A172 (cell line): Measurements from ENCODE around the gene ZDHHC20. TPM values are rescaled to one million over a fixed set of nuclear protein-coding genes. Genes with fewer than 3 reads are reported as not detected.

Experiments used
- DNase-seq: peaks from one replicate; pipeline ENCODE4 v3.0.0-alpha.2; 2015; ENCODE audit warnings: low spot score
- total RNA-seq: library from RNA; depleted of rRNA; stranded (reverse); fragments of >200 nt; shearing (Covaris generic); gene quantifications from 2 replicates; pipeline ENCODE4 v1.2.3, GENCODE V29; 2014; rRNA removed

The ZDHHC20 gene
- total RNA-seq, 1 experiment from 2014 or later, result 103 TPM

- peak; percentile 23 for DNase-seq
These were observed 132.7 kb downstream of the ZDHHC20 start for GRCh38 chr13:21326155-21327031.

GRCh38 chr13:21324803-21325202 is 134.3 kb downstream of the ZDHHC20 start:
- no peak for DNase-seq

- no peak for DNase-seq
These were observed 136.1 kb downstream of the ZDHHC20 start for GRCh38 chr13:21322988-21323387.

Other genes starting within 250 kb of the ZDHHC20 start
- gene MICU2, start 144.9 kb upstream of the ZDHHC20 start, total RNA-seq, result 79.3 and 85.1 TPM in 2 replicates
- not detected in 2 replicates for gene FGF9, start 211.8 kb upstream of the ZDHHC20 start, total RNA-seq